ENCODE results near the gene XBP1. TPM values are rescaled to one million over a fixed set of nuclear protein-coding genes. Genes with fewer than 3 reads are reported as not detected.

XBP1 gene
- total and polyA plus RNA-seq, 2 donors (not counting 1 experiment from before 2014, with no cell fraction given), result 16.8 to 69.8 TPM

DNA sequence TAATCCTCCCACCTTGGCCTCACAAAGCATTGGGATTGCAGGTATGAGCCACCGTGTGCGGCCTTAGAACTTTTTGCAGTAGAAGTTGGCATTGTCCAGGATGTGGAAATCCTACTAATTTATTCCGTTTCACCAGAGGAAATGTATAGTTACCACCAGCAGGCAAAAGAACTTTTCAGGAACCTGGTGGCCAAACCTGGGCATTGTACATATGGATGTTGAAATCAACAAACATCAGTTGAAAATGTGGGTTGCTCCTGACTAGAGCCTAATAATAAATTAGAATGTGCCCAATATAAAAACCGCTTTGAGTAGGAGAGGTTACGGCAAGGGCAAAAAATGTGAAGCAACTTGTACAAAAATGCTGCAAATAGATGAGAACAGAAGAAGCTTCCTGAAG is 40.7 kb upstream of the XBP1 start:
- Mint-ChIP-seq H3K4me3 (no peak overlapping the region), H3K4me1 (no peaks in the 10 kb centered on the region), H3K27me3 (no peaks in the 10 kb centered on the region), H3K9me3 (ENCODE audit: insufficient read depth) (peaks cover 2% of the 10 kb centered on the region), H3K27ac (no peak overlapping the region)
- ATAC-seq (ENCODE audit: low read depth), result no peak
- intact Hi-C loops (cut with micrococcal nuclease), result no loop called here
- H3K79me2 ChIP-seq (ENCODE audit: control insufficient read depth, insufficient read depth, low read length), result no peaks in the 10 kb centered on the region
- TF ChIP-seq, protein P1, sequence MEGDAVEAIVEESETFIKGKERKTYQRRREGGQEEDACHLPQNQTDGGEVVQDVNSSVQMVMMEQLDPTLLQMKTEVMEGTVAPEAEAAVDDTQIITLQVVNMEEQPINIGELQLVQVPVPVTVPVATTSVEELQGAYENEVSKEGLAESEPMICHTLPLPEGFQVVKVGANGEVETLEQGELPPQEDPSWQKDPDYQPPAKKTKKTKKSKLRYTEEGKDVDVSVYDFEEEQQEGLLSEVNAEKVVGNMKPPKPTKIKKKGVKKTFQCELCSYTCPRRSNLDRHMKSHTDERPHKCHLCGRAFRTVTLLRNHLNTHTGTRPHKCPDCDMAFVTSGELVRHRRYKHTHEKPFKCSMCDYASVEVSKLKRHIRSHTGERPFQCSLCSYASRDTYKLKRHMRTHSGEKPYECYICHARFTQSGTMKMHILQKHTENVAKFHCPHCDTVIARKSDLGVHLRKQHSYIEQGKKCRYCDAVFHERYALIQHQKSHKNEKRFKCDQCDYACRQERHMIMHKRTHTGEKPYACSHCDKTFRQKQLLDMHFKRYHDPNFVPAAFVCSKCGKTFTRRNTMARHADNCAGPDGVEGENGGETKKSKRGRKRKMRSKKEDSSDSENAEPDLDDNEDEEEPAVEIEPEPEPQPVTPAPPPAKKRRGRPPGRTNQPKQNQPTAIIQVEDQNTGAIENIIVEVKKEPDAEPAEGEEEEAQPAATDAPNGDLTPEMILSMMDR (IDR thresholded peaks at IDR 0.05), result no peak
- TF ChIP-seq EZH2 (IDR thresholded peaks at IDR 0.05; ENCODE audit: borderline replicate concordance, insufficient read depth, low read depth, low read length, poor library complexity, severe bottlenecking), result no peak
- WGBS (ENCODE audit: insufficient coverage), result 100% methylated on average over 2 of the region's 5 CpGs
- no peak overlapping the region for H2AFZ ChIP-seq (ENCODE audit: insufficient read depth, low read depth, low read length, poor library complexity, severe bottlenecking)
- no peaks in the 10 kb centered on the region for H3K4me1 ChIP-seq (ENCODE audit: control insufficient read depth in 2 of 2, insufficient read depth in 2 of 2, low read length in 2 of 2)
- H3K27ac ChIP-seq (ENCODE audit: low read length in 2 of 2), result no peak overlapping the region
- H3K4me2 ChIP-seq (replicated peaks; ENCODE audit: low read depth, low read length, poor library complexity, severe bottlenecking), result no peak overlapping the region
- H3K4me3 ChIP-seq (ENCODE audit: control extremely low read depth in 1 of 5, extremely low read depth in 1 of 5, insufficient read depth in 1 of 5, low read depth in 2 of 5, low read length in 4 of 5), result no peak overlapping the region
- no peaks in the 10 kb centered on the region for H3K27me3 ChIP-seq (replicated peaks in 1 of 4; ENCODE audit: control extremely low read depth in 1 of 4, control insufficient read depth in 3 of 4, insufficient read depth in 4 of 4, low read length in 3 of 4)
- no peak overlapping the region for H3K9ac ChIP-seq (ENCODE audit: low read length)
- H3K36me3 ChIP-seq (replicated peaks in 1 of 2; ENCODE audit: control extremely low read depth in 1 of 2, control insufficient read depth in 1 of 2, extremely low read depth in 1 of 2, insufficient read depth in 2 of 2, low read length in 1 of 2), result no peaks in the 10 kb centered on the region
- CTCF ChIA-PET, result no interaction called here
- POLR2A ChIA-PET, result no interaction called here
- H4K20me1 ChIP-seq (ENCODE audit: control insufficient read depth, insufficient read depth, low read length, poor library complexity, severe bottlenecking), result no peaks in the 10 kb centered on the region
- H3K9me3 ChIP-seq (ENCODE audit: control extremely low read depth in 1 of 3, control insufficient read depth in 2 of 3, insufficient read depth in 1 of 3, low read length in 2 of 3), result peaks cover 0 to 2% (median 1%) of the 10 kb centered on the region in 3 donors
- DNase-seq, result no peak

DNA sequence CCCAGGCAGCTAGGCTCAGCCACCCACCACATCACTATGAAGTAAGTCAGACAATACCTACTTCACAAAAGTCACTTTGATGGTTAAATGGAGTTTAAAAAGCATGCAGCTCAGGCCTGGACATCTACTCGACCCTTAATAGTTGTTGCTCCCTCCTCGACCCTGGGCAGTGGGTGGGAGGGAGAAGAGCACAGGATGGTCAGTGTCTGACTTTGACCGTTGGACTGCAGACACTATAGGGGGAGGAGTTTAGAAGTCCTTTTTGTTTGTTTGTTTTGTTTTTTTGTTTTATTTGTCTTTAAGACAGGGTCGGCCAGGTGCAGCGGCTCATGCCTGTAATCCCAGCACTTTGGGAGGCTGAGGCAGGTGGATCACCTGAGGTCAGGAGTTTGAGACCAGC is 38.6 kb upstream of the XBP1 start:
- H3K79me2 ChIP-seq (ENCODE audit: control insufficient read depth, insufficient read depth, low read length), result no peaks in the 10 kb centered on the region
- no peaks in the 10 kb centered on the region for H4K20me1 ChIP-seq (ENCODE audit: control insufficient read depth, insufficient read depth, low read length, poor library complexity, severe bottlenecking)
- no peak overlapping the region for H3K27ac ChIP-seq (ENCODE audit: low read length in 2 of 2)
- H3K9me3 ChIP-seq (ENCODE audit: control extremely low read depth in 1 of 3, control insufficient read depth in 2 of 3, insufficient read depth in 1 of 3, low read length in 2 of 3), result no peaks in the 10 kb centered on the region
- H2AFZ ChIP-seq (ENCODE audit: insufficient read depth, low read depth, low read length, poor library complexity, severe bottlenecking), result no peak overlapping the region
- ChIA-PET CTCF (interaction anchor here (1.8 kb wide), 1 partner anchor 10 kb away, joined by 4 read pairs; no protein-coding TSS in a partner anchor), POLR2A (no interaction called here)
- Mint-ChIP-seq H3K4me1 (no peaks in the 10 kb centered on the region), H3K27ac (no peak overlapping the region), H3K27me3 (peaks cover 3% of the 10 kb centered on the region), H3K9me3 (ENCODE audit: insufficient read depth) (no peaks in the 10 kb centered on the region), H3K4me3 (no peak overlapping the region)
- no peaks in the 10 kb centered on the region for H3K4me1 ChIP-seq (ENCODE audit: control insufficient read depth in 2 of 2, insufficient read depth in 2 of 2, low read length in 2 of 2)
- no peaks in the 10 kb centered on the region for H3K36me3 ChIP-seq (replicated peaks in 1 of 2; ENCODE audit: control extremely low read depth in 1 of 2, control insufficient read depth in 1 of 2, extremely low read depth in 1 of 2, insufficient read depth in 2 of 2, low read length in 1 of 2)
- WGBS (ENCODE audit: insufficient coverage), result 92% methylated on average over 5 of the region's 5 CpGs
- H3K27me3 ChIP-seq (replicated peaks in 1 of 4; ENCODE audit: control extremely low read depth in 1 of 4, control insufficient read depth in 3 of 4, insufficient read depth in 4 of 4, low read length in 3 of 4), result no peaks in the 10 kb centered on the region
- no peak for DNase-seq
- intact Hi-C loops (cut with micrococcal nuclease), result no loop called here
- TF ChIP-seq EZH2 (IDR thresholded peaks at IDR 0.05; ENCODE audit: borderline replicate concordance, insufficient read depth, low read depth, low read length, poor library complexity, severe bottlenecking), result no peak
- H3K4me2 ChIP-seq (replicated peaks; ENCODE audit: low read depth, low read length, poor library complexity, severe bottlenecking), result no peak overlapping the region
- ATAC-seq (ENCODE audit: low read depth), result no peak
- no peak overlapping the region for H3K4me3 ChIP-seq (ENCODE audit: control extremely low read depth in 1 of 5, extremely low read depth in 1 of 5, insufficient read depth in 1 of 5, low read depth in 2 of 5, low read length in 4 of 5)
- H3K9ac ChIP-seq (ENCODE audit: low read length), result no peak overlapping the region

Data from B cell (primary cell).